SK-N-MC (cell line): ENCODE measurements around the gene MOSMO.

ENCODE experiments used
- EZH2 ChIP-seq: fragments of 200-600 bp; sonication (generic); IDR thresholded peaks from one replicate; pipeline ENCODE4 v1.6.1; 2017; ENCODE audit warnings: antibody characterized with exemption
- FOXP2 ChIP-seq: optimal IDR thresholded peaks from 2 replicates; pipeline ENCODE3; 2011; ENCODE audit warnings: mild to moderate bottlenecking, moderate library complexity; ENCODE audit not compliant: insufficient read depth; ENCODE audit errors: extremely low read length, control extremely low read depth
- POLR2AphosphoS5 ChIP-seq: IDR thresholded peaks from 2 replicates; pipeline ENCODE4 v1.6.1; 2012; ENCODE audit warnings: mild to moderate bottlenecking, low read depth, low read length, borderline replicate concordance

GRCh38 chr16:22053921-22054341 is 46.0 kb downstream of the MOSMO start:
- TF ChIP-seq EZH2 (no peak), POLR2AphosphoS5 (no peak), FOXP2 (no peak)
